ENCODE measurements around the gene PHF10. TPM values are rescaled to one million over a fixed set of nuclear protein-coding genes. Genes with fewer than 3 reads are reported as not detected.

Gene PHF10
- total RNA-seq, 1 donor from 2014 or later: 85.9 TPM

- TF ChIP-seq CTCF (conservative IDR thresholded peaks at IDR 0.05): no peak
Measured at GRCh38 chr6:169667716-169668115, 56.6 kb downstream of the PHF10 start.

GRCh38 chr6:169666441-169666840 lies 57.9 kb downstream of the PHF10 start:
- no peaks in the 10 kb centered on the region for H3K27me3 Mint-ChIP-seq (ENCODE audit: low read depth)
- no peak overlapping the region for H3K4me3 Mint-ChIP-seq
- peak overlapping the region; percentile 71 for H3K27ac Mint-ChIP-seq (ENCODE audit: unreplicated experiment)
- no peak for TF ChIP-seq CTCF (conservative IDR thresholded peaks at IDR 0.05)
- H3K36me3 Mint-ChIP-seq (ENCODE audit: low read depth): peaks cover 17% of the 10 kb centered on the region
- no peaks in the 10 kb centered on the region for H3K9me3 Mint-ChIP-seq
- peaks cover 31% of the 10 kb centered on the region for H3K4me1 Mint-ChIP-seq
- DNase-seq (ENCODE audit: low read depth, low spot score): no peak

More at GRCh38 chr6:169667716-169668115, 56.6 kb downstream of the PHF10 start:
- Mint-ChIP-seq H3K27ac (ENCODE audit: unreplicated experiment) (no peak overlapping the region), H3K9me3 (no peaks in the 10 kb centered on the region), H3K27me3 (ENCODE audit: low read depth) (no peaks in the 10 kb centered on the region), H3K4me3 (no peak overlapping the region), H3K4me1 (peaks cover 37% of the 10 kb centered on the region), H3K36me3 (ENCODE audit: low read depth) (peaks cover 21% of the 10 kb centered on the region)
- DNase-seq (ENCODE audit: low read depth, low spot score): no peak

- no peaks in the 10 kb centered on the region for H3K27me3 Mint-ChIP-seq (ENCODE audit: low read depth)
- no peak overlapping the region for H3K27ac Mint-ChIP-seq (ENCODE audit: unreplicated experiment)
- H3K36me3 Mint-ChIP-seq (ENCODE audit: low read depth): peaks cover 17% of the 10 kb centered on the region
- DNase-seq (ENCODE audit: low read depth, low spot score): no peak
- H3K4me1 Mint-ChIP-seq: peaks cover 19% of the 10 kb centered on the region
- H3K9me3 Mint-ChIP-seq: no peaks in the 10 kb centered on the region
- TF ChIP-seq CTCF (conservative IDR thresholded peaks at IDR 0.05): no peak
- no peak overlapping the region for H3K4me3 Mint-ChIP-seq
Measured at GRCh38 chr6:169665289-169665688, 59.0 kb downstream of the PHF10 start.

GRCh38 chr6:169664227-169664626 lies 60.1 kb downstream of the PHF10 start:
- no peaks in the 10 kb centered on the region for H3K27me3 Mint-ChIP-seq (ENCODE audit: low read depth)
- H3K36me3 Mint-ChIP-seq (ENCODE audit: low read depth): peaks cover 21% of the 10 kb centered on the region
- no peak overlapping the region for H3K4me3 Mint-ChIP-seq
- TF ChIP-seq CTCF (conservative IDR thresholded peaks at IDR 0.05): no peak
- no peaks in the 10 kb centered on the region for H3K9me3 Mint-ChIP-seq
- H3K4me1 Mint-ChIP-seq: peaks cover 9% of the 10 kb centered on the region
- H3K27ac Mint-ChIP-seq (ENCODE audit: unreplicated experiment): no peak overlapping the region
- no peak for DNase-seq (ENCODE audit: low read depth, low spot score)

- Mint-ChIP-seq H3K4me3 (no peak overlapping the region), H3K27me3 (ENCODE audit: low read depth) (no peaks in the 10 kb centered on the region), H3K36me3 (ENCODE audit: low read depth) (peaks cover 25% of the 10 kb centered on the region), H3K27ac (ENCODE audit: unreplicated experiment) (no peak overlapping the region), H3K4me1 (peaks cover 3% of the 10 kb centered on the region), H3K9me3 (no peaks in the 10 kb centered on the region)
- no peak for DNase-seq (ENCODE audit: low read depth, low spot score)
- no peak for TF ChIP-seq CTCF (conservative IDR thresholded peaks at IDR 0.05)
Measured at GRCh38 chr6:169663468-169663867, 60.8 kb downstream of the PHF10 start.

- H3K36me3 Mint-ChIP-seq (ENCODE audit: low read depth): peaks cover 28% of the 10 kb centered on the region
- H3K27ac Mint-ChIP-seq (ENCODE audit: unreplicated experiment): no peak overlapping the region
- H3K9me3 Mint-ChIP-seq: no peaks in the 10 kb centered on the region
- DNase-seq (ENCODE audit: low read depth, low spot score): no peak
- no peak for TF ChIP-seq CTCF (conservative IDR thresholded peaks at IDR 0.05)
- no peaks in the 10 kb centered on the region for H3K27me3 Mint-ChIP-seq (ENCODE audit: low read depth)
- no peak overlapping the region for H3K4me3 Mint-ChIP-seq
- peaks cover 14% of the 10 kb centered on the region for H3K4me1 Mint-ChIP-seq
Measured at GRCh38 chr6:169661391-169661756, 62.9 kb downstream of the PHF10 start.

Measured in neural crest cell (in vitro differentiated cells).